HL-60/S4 treated with retinoic acid at 250 ng/mL for 4 days and 3 days (cell line): ENCODE measurements around the gene UPF1.

ENCODE experiments used
- in situ Hi-C: fragments of 300-500 bp; cut with MboI; formaldehyde crosslinking; loops from 2 replicates; pipeline ENCODE4 v1.7.0; 2022; ENCODE audit warnings: low sequenced_read_pairs

UPF1 gene

DNA sequence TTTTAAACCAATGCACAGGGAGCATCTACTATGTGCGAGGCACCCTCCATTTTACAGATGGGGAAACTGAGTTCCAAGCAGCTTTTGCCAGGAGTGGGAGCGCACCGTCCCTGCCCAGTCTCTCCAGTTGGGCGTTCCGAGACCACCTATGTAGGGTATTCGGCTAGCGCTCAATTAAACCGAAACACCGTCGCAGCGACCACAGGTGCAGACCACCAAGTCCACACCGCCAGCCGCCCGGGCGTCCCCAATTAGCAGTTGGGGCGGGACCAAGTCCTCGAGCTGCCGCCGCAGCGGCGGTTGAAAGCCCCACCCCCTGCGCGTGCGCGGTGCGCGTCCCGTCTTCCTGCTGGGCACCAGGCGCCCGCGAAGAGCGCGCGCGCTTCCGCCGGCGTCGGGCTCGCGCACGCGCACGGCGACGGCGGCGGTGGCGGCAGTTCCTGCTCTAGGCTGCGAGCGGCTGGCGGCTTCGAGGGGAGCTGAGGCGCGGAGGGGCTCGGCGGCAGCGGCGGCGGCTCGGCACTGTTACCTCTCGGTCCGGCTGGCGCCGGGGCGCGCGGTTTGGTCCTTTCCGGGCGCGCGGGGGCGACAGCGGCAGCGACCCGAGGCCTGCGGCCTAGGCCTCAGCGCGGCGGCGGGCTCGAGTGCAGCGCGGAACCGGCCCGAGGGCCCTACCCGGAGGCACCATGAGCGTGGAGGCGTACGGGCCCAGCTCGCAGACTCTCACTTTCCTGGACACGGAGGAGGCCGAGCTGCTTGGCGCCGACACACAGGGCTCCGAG, at the start of gene UPF1:
TSS of gene UPF1 (plus strand) at position 436 of the 782 bp plus-strand sequence. CDS start at position 687, 251 bp downstream.
- in situ Hi-C loops: no loop called here

- in situ Hi-C loops: no loop called here
Measured at GRCh38 chr19:18782559-18783225, 49.1 kb upstream of the UPF1 start.

GRCh38 chr19:18783958-18784785, 47.6 kb upstream of the UPF1 start:
- in situ Hi-C loops: no loop called here

- in situ Hi-C loops: no loop called here
Measured at GRCh38 chr19:18784786-18785120, 47.0 kb upstream of the UPF1 start.

DNA sequence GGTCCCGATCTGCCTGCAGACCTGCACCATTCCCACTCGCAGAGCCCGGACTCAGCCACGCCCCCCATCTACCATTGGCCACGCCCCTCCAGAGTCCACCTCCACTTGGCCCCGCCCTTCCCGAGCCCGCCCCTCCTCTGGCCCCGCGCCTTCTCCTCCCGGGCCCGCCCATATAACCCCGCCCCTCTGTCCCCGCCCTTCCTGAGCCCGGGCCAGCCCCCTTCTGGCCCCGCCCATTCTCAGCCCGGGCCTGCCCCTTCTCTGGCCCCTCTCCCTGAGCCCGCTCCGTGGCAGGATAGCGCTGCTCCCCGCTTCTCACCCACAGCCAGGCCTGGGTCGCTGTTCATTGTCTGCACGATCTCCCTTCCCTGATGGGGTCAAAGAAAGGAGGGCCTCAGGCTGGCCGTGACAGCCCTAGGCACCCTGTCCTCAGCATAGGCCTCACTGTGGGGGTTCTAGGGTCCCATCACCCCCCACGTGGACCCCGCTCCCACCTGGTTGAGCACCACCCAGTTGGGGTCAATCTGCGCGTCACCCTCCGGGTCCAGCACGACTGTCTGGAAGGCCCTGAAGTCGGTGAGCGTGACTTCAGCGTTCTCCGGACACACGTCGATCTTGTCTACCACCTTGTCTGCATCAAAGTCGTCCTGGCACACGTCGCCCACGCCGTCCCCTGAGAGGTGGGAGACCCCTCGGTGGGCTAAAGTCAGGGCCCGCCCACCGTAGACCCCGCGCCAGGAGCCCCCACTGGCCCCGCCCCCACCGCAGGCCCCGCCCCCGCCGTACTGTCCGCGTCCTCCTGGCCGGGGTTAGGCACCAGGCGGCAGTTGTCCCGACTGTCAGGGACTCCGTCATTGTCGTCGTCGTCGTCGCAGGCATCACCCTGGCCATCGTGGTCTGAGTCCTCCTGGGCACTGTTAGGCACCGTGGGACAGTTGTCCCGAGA, 46.3 kb upstream of the UPF1 start:
- in situ Hi-C loops: no loop called here

- in situ Hi-C loops: no loop called here
Measured at GRCh38 chr19:18788529-18789421, 43.0 kb upstream of the UPF1 start.

DNA sequence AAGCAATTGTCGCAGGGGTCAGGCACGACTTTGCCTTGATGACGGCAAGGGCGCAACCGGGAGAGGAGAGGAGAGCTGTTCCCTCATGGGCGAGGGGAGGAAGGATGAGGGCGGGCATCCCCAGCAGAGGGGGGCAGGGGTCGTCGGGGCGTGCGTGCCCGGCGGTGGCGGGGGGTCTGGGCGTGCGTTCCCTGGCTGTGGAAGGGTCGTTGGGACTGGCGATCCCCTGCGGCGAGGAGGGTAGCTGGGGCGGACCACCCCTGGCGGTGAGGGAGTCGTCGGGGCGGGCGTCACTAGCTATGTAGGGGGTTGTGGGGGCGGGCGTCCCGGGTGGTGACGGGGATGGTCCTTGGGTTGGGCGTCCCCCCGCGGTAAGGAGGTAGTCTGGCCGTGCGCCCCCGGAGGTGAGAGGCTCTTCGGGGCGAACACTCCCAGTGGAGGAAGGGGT, 42.3 kb upstream of the UPF1 start:
- in situ Hi-C loops: no loop called here

- in situ Hi-C loops: no loop called here
Measured at GRCh38 chr19:18789883-18790565, 41.7 kb upstream of the UPF1 start.

DNA sequence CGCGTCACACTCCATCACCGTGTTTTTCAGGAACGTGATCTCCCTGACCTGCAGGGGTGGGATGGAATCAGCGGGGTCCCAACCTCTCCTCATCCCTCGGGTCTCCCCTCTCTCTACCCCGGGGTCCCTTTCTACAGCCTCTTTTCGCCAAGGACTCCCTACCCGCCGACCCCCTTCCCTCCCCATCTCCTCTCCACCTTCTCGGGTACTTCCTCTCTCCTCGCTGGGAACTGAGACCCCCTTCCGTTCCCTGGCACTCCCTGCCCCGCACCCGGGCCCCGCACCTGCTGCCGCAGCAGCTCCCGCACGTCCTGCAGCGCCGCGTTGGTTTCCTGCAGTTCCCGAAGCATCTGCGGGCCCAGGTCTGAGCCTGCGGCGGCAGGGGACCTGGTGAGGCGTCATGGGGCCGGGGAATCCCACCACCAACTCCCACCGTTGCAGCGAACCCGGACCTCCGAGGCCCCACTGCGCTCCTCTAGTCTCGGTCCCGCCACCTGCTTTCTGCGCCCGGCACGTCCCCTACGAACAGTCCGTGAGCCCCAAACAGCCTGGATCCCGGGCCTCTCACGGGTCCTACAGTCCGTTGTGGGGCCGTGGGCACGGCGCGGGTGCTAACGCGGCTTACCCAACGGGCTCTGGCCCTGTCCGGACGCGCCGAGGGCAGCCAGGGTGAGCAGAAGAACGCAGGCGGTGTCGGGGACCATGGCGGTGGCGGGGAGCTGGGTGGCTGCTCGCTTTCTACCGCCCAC, 41.0 kb upstream of the UPF1 start, which contains the start of gene COMP:
TSS of gene COMP (minus strand) at position 740 of the 749 bp plus-strand sequence. CDS start at position 704, 36 bp downstream.
- in situ Hi-C loops: no loop called here

GRCh38 chr19:18791315-18791678, 40.5 kb upstream of the UPF1 start:
- in situ Hi-C loops: no loop called here

DNA sequence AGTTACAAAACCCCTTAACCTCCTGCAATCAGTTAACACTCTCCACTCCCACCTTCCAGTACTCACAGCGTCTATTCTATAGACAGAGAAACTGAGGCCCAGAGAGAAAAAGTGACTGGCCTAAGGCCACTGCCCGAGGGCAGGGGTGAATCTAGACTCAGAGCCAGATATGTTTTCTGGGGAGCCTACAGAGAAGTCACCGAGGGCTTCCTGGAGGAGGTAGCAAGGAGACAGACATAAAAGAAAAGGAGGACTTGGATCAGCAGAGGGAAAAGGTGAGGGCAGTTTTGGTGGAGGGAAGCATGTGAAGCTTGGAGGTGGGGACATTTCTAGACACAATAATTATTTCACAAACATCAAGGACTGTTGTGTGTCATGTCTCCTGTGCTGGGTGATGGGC, 39.1 kb upstream of the UPF1 start:
- in situ Hi-C loops: no loop called here

GRCh38 chr19:18793144-18794028, 38.4 kb upstream of the UPF1 start:
- in situ Hi-C loops: no loop called here

- in situ Hi-C loops: no loop called here
Measured at GRCh38 chr19:18794029-18794313, 37.8 kb upstream of the UPF1 start.

DNA sequence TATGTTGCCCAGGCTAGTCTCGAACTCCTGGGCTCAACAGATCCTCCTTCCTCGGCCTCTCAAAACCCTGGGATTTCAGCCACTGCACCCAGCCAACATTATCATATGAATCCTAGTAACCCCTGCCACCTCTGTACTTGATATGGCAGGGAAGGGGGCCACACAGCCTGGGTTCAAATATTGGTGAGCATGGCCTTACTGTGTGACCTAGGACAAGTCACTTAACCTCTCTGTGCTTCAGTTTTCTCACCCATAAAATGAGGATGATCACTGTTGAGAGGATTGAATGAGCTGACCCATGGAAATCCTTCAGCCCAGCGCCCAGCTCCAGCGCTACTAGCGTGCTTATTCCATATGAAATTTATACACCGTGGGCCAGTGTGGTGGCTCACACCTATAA, 37.1 kb upstream of the UPF1 start:
- in situ Hi-C loops: no loop called here

GRCh38 chr19:18795540-18795939, 36.2 kb upstream of the UPF1 start:
- in situ Hi-C loops: no loop called here

DNA sequence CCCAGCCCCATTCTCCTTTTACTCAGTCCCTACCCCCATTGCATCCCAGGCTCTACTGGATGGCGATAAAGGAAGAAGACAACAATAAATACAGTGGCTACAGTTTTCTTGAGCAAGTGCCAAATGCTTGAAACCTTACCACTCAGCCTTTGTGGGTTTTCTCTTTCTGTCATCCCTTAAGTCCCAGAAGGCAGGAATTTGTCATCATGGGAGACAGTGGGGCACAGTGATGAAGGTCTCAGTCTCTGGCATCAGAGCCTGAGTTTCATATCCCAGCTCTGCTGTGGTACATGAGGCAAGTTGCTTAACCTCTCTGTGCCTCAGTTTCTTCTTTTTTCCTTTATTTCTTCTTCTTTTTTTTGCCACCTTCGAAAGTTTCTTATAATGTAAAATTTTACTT, 35.5 kb upstream of the UPF1 start:
- in situ Hi-C loops: no loop called here
